Measurements from ENCODE around the gene VSTM2B.
"Not testable (repeated sequence)": the region's sequence is repeated elsewhere in the genome, so short reads cannot be mapped to it uniquely, and the experiment has no call there.

Gene VSTM2B

GRCh38 chr19:29545866-29546582 is 20.2 kb downstream of the VSTM2B start:
- DNase-seq (ENCODE audit: low read depth in 3 of 3), result no peak

GRCh38 chr19:29546583-29547190 is 20.9 kb downstream of the VSTM2B start:
- no peak for DNase-seq (ENCODE audit: low read depth in 3 of 3)

GRCh38 chr19:29547361-29547960 is 21.7 kb downstream of the VSTM2B start:
- no peak for DNase-seq (ENCODE audit: low read depth in 3 of 3)

- DNase-seq (ENCODE audit: low read depth in 3 of 3), result no peak
These were observed 22.2 kb downstream of the VSTM2B start for GRCh38 chr19:29547981-29548380.

GRCh38 chr19:29548483-29549085 is 22.8 kb downstream of the VSTM2B start:
- DNase-seq (ENCODE audit: low read depth in 3 of 3), result no peak

- no peak for DNase-seq (ENCODE audit: low read depth in 3 of 3)
These were observed 23.6 kb downstream of the VSTM2B start for GRCh38 chr19:29549105-29550070.

- DNase-seq (ENCODE audit: low read depth in 3 of 3), result no peak
These were observed 25.1 kb downstream of the VSTM2B start for GRCh38 chr19:29550896-29551295.

- DNase-seq (ENCODE audit: low read depth in 3 of 3), result no peak
These were observed 26.0 kb downstream of the VSTM2B start for GRCh38 chr19:29551774-29552173.

- DNase-seq (ENCODE audit: low read depth in 3 of 3), result no peak
These were observed 26.9 kb downstream of the VSTM2B start for GRCh38 chr19:29552454-29553280.

GRCh38 chr19:29554149-29554548 is 28.4 kb downstream of the VSTM2B start:
- no peak for DNase-seq (ENCODE audit: low read depth in 3 of 3)

GRCh38 chr19:29559110-29559509 is 33.3 kb downstream of the VSTM2B start:
- DNase-seq (ENCODE audit: low read depth in 3 of 3), result not testable (repeated sequence)

GRCh38 chr19:29559743-29560142 is 33.9 kb downstream of the VSTM2B start:
- DNase-seq (ENCODE audit: low read depth in 3 of 3), result no peak

GRCh38 chr19:29560313-29561075 is 34.7 kb downstream of the VSTM2B start:
- no peak for DNase-seq (ENCODE audit: low read depth in 3 of 3)

GRCh38 chr19:29561601-29562000 is 35.8 kb downstream of the VSTM2B start:
- no peak for DNase-seq (ENCODE audit: low read depth in 3 of 3)

- no peak for DNase-seq (ENCODE audit: low read depth in 3 of 3)
These were observed 36.8 kb downstream of the VSTM2B start for GRCh38 chr19:29562299-29563297.

- no peak for DNase-seq (ENCODE audit: low read depth in 3 of 3)
These were observed 37.8 kb downstream of the VSTM2B start for GRCh38 chr19:29563486-29564101.

- no peak for DNase-seq (ENCODE audit: low read depth in 3 of 3)
These were observed 38.8 kb downstream of the VSTM2B start for GRCh38 chr19:29564574-29565005.

- no peak for DNase-seq (ENCODE audit: low read depth in 3 of 3)
These were observed 39.4 kb downstream of the VSTM2B start for GRCh38 chr19:29565171-29565570.
